Measurements from ENCODE around the gene ELAVL3. TPM values are rescaled to one million over a fixed set of nuclear protein-coding genes. Genes with fewer than 3 reads are reported as not detected.

The ELAVL3 gene
- total and polyA plus RNA-seq, 2 of the 8 experiments (the other 6 are each of a cell fraction or from before 2014, with no cell fraction given) = 0.80 to 1.0 TPM

DNA sequence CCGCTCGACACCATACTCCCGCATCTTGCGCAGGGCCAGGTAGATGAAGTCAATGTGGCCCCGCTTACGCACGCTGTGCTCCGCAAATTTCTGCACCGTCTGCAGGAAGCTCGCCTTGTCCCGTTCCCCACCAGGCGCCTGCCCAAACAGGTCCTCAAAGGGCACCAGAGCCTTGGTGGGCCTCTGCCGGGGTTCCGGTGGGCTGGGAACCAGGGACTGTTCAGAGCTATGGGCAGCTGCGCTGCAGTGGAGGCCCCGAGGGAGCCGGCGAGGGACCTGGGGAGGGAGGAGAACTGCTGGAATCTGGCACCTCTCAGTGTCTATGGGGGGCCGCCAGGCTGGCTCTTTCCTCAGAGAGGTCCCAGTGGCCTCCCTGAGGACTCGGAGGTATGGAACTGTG lies 33.1 kb upstream of the ELAVL3 start:
- Histone ChIP-seq H2BK12ac (ENCODE audit: low read depth, low read length) (no peak overlapping the region), H4K8ac (ENCODE audit: extremely low read depth, insufficient read depth, low read length) (no peak overlapping the region), H3K36me3 (ENCODE audit: control insufficient read depth in 2 of 4, insufficient read depth in 4 of 4, low read length in 3 of 4) (peaks cover 0 to 10% (median 0%) of the 10 kb centered on the region in 4 experiments; a peak in 3 of 8 replicates), H2BK120ac (replicated peaks; ENCODE audit: low read depth, low read length) (no peak overlapping the region), H3K27me3 (replicated peaks in 1 of 4; ENCODE audit: control insufficient read depth in 3 of 4, extremely low read depth in 1 of 4, insufficient read depth in 3 of 4, low read length in 3 of 4) (no peaks in the 10 kb centered on the region), H3K23me2 (ENCODE audit: low read depth, low read length) (no peaks in the 10 kb centered on the region), H4K5ac (ENCODE audit: insufficient read length, low read depth, low read length) (no peak overlapping the region), H3K4me2 (ENCODE audit: insufficient read depth in 1 of 2, low read depth in 2 of 2, low read length in 2 of 2) (no peak overlapping the region), H3K27ac (ENCODE audit: low read depth, low read length) (no peak overlapping the region), H3K23ac (ENCODE audit: insufficient read length) (no peak overlapping the region), H2BK15ac (ENCODE audit: low read length) (no peak overlapping the region), H2BK5ac (ENCODE audit: low read depth, low read length) (no peak overlapping the region), H2BK20ac (ENCODE audit: low read length) (no peak overlapping the region), H4K20me1 (replicated peaks in 1 of 2; ENCODE audit: control insufficient read depth in 1 of 2, insufficient read depth in 2 of 2, low read length in 2 of 2) (peaks cover 2 to 4% of the 10 kb centered on the region in 2 experiments), H4K91ac (replicated peaks; ENCODE audit: insufficient read length, low read length) (no peak overlapping the region), H3K18ac (ENCODE audit: extremely low read depth, low read length) (no peak overlapping the region), H3K14ac (ENCODE audit: insufficient read length) (no peak overlapping the region), H3K79me2 (ENCODE audit: control insufficient read depth in 1 of 2, insufficient read depth in 2 of 2, low read length in 2 of 2) (no peaks in the 10 kb centered on the region), H3K9me3 (ENCODE audit: insufficient read depth in 2 of 2, low read depth in 1 of 2, low read length in 1 of 2) (no peaks in the 10 kb centered on the region), H3K4me1 (replicated peaks in 1 of 4; ENCODE audit: control insufficient read depth in 3 of 4, insufficient read depth in 4 of 4, low read length in 3 of 4) (no peaks in the 10 kb centered on the region), H2AFZ (ENCODE audit: low read length) (no peak overlapping the region), H3K9ac (replicated peaks in 1 of 4; ENCODE audit: extremely low read depth in 1 of 4, low read depth in 3 of 4, low read length in 3 of 4) (no peak overlapping the region), H3K79me1 (ENCODE audit: low read depth, low read length) (no peaks in the 10 kb centered on the region; the same call in 1 of the 2 replicates), H3K56ac (replicated peaks; ENCODE audit: insufficient read length, low read depth, low read length) (no peak overlapping the region), H2AK5ac (ENCODE audit: low read depth, low read length) (no peak overlapping the region), H3K4ac (replicated peaks; ENCODE audit: insufficient read length, low read depth, low read length) (no peak overlapping the region), H3K4me3 (ENCODE audit: extremely low read depth in 1 of 4, insufficient read depth in 2 of 4, low read depth in 3 of 4, low read length in 4 of 4) (no peak overlapping the region)
- FAIRE-seq (no peak), DNase-seq (ENCODE audit: low read depth in 1 of 2, low spot score in 2 of 2) (no peak)
- WGBS, 2 experiments (ENCODE audit: extremely low coverage in 1 of 2, insufficient coverage in 1 of 2, insufficient read length in 1 of 2, insufficient replicate concordance in 2 of 2, low coverage in 1 of 2, low lambda C conversion rate in 2 of 2, missing lambda C conversion rate in 1 of 2) = 95% methylated on average over 20 of the region's 20 CpGs; no CpG with 5 or more reads in 1 of the 2 experiments
- ChIA-PET CTCF (ENCODE audit: partially characterized antibody) (interaction anchor here (0.6 kb wide), 1 partner anchor 100 kb away, joined by 3 read pairs; no protein-coding TSS in a partner anchor), POLR2A (ENCODE audit: partially characterized antibody) (interaction anchor here (0.9 to 1.5 kb wide), 4 partner anchors 9 to 139 kb away, joined by 3 to 4 read pairs (median 4); partner anchors contain the start of genes ECSIT, ELAVL3 and SWSAP1)
- TF ChIP-seq, protein P1, sequence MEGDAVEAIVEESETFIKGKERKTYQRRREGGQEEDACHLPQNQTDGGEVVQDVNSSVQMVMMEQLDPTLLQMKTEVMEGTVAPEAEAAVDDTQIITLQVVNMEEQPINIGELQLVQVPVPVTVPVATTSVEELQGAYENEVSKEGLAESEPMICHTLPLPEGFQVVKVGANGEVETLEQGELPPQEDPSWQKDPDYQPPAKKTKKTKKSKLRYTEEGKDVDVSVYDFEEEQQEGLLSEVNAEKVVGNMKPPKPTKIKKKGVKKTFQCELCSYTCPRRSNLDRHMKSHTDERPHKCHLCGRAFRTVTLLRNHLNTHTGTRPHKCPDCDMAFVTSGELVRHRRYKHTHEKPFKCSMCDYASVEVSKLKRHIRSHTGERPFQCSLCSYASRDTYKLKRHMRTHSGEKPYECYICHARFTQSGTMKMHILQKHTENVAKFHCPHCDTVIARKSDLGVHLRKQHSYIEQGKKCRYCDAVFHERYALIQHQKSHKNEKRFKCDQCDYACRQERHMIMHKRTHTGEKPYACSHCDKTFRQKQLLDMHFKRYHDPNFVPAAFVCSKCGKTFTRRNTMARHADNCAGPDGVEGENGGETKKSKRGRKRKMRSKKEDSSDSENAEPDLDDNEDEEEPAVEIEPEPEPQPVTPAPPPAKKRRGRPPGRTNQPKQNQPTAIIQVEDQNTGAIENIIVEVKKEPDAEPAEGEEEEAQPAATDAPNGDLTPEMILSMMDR (IDR thresholded peaks at IDR 0.05; ENCODE audit: control extremely low read depth in 1 of 3, insufficient read depth in 1 of 3, low read depth in 1 of 3, low read length in 3 of 3) = no peak
- TF ChIP-seq RAD21 (IDR thresholded peaks at IDR 0.05 in 1 of 2, conservative IDR thresholded peaks at IDR 0.05 in 1 of 2; ENCODE audit: low read depth in 2 of 2, low read length in 2 of 2) = no peak
- no peak for TF ChIP-seq SP2 (IDR thresholded peaks at IDR 0.05; ENCODE audit: low read length)
- no peak for TF ChIP-seq HDAC2 (IDR thresholded peaks at IDR 0.05; ENCODE audit: borderline replicate concordance in 1 of 2, low read depth in 2 of 2, low read length in 2 of 2)
- TF ChIP-seq RNF2 (IDR thresholded peaks at IDR 0.05; ENCODE audit: borderline replicate concordance, low read depth, low read length, missing control alignments, poor library complexity, severe bottlenecking) = no peak
- no peak for TF ChIP-seq CTBP2 (IDR thresholded peaks at IDR 0.05; ENCODE audit: borderline replicate concordance, insufficient read depth, insufficient read length, low read length)
- TF ChIP-seq KDM1A (IDR thresholded peaks at IDR 0.05; ENCODE audit: borderline replicate concordance, low read length) = no peak
- TF ChIP-seq TAF7 (optimal IDR thresholded peaks at IDR 0.05; ENCODE audit: borderline replicate concordance, low read depth, low read length) = no peak
- no peak for TF ChIP-seq EGR1 (IDR thresholded peaks at IDR 0.05; ENCODE audit: borderline replicate concordance, low read depth, low read length)
